Right renal pelvis (tissue), 4 donors: ENCODE results near the gene HEPHL1. TPM values are rescaled to one million over a fixed set of nuclear protein-coding genes. Genes with fewer than 3 reads are reported as not detected.
A peak's percentile ranks its signal among the peaks of the same experiment; 100 is the strongest.

Experiments used
- DNase-seq, 4 donors: peaks; one replicate each; pipeline ENCODE4 v3.0.0-alpha.2; 2013; ENCODE audit warnings: low read depth in 4 of 4, low spot score in 3 of 4, missing footprints in 1 of 4
- polyA plus RNA-seq, 4 donors: library from polyadenylated mRNA; unstranded; fragments of 120-200 nt; gene quantifications; one replicate each; pipeline ENCODE4 v1.2.1, GENCODE V29; 2013; ENCODE audit not compliant: insufficient read length in 4 of 4

Gene HEPHL1
- polyA plus RNA-seq, 4 donors, result 0.16 to 0.47 (median 0.20) TPM; not detected in 1

GRCh38 chr11:94023856-94024255, 2.7 kb downstream of the HEPHL1 start:
- no peak for DNase-seq

- no peak for DNase-seq
Measured at GRCh38 chr11:94024547-94024946, 3.4 kb downstream of the HEPHL1 start.

GRCh38 chr11:94025690-94026394, 4.7 kb downstream of the HEPHL1 start:
- DNase-seq, result peak in 3 of 4 donors; percentile 28 to 40 (median 30)

GRCh38 chr11:94027210-94027609, 6.1 kb downstream of the HEPHL1 start:
- no peak for DNase-seq

- no peak for DNase-seq
Measured at GRCh38 chr11:94028436-94028835, 7.3 kb downstream of the HEPHL1 start.

- DNase-seq, result no peak
Measured at GRCh38 chr11:94030059-94030458, 8.9 kb downstream of the HEPHL1 start.

GRCh38 chr11:94031625-94032024, 10.5 kb downstream of the HEPHL1 start:
- DNase-seq, result no peak

- DNase-seq, result no peak
Measured at GRCh38 chr11:94032066-94032465, 10.9 kb downstream of the HEPHL1 start.

GRCh38 chr11:94032725-94033124, 11.6 kb downstream of the HEPHL1 start:
- DNase-seq, result no peak

GRCh38 chr11:94034207-94034606, 13.1 kb downstream of the HEPHL1 start:
- no peak for DNase-seq

- DNase-seq, result no peak
Measured at GRCh38 chr11:94036096-94036495, 14.9 kb downstream of the HEPHL1 start.

- DNase-seq, result no peak
Measured at GRCh38 chr11:94043241-94043640, 22.1 kb downstream of the HEPHL1 start.

GRCh38 chr11:94046796-94047195, 25.6 kb downstream of the HEPHL1 start:
- DNase-seq, result no peak

GRCh38 chr11:94048032-94048709, 27.0 kb downstream of the HEPHL1 start:
- no peak for DNase-seq

GRCh38 chr11:94049351-94049750, 28.2 kb downstream of the HEPHL1 start:
- no peak for DNase-seq

GRCh38 chr11:94058630-94059029, 37.5 kb downstream of the HEPHL1 start:
- DNase-seq, result no peak

- no peak for DNase-seq
Measured at GRCh38 chr11:94059065-94059464, 37.9 kb downstream of the HEPHL1 start.

GRCh38 chr11:94060401-94060800, 39.2 kb downstream of the HEPHL1 start:
- DNase-seq, result no peak

GRCh38 chr11:94062360-94062759, 41.2 kb downstream of the HEPHL1 start:
- no peak for DNase-seq

GRCh38 chr11:94066901-94067429, 45.8 kb downstream of the HEPHL1 start:
- no peak for DNase-seq

- DNase-seq, result no peak
Measured at GRCh38 chr11:94068764-94069163, 47.6 kb downstream of the HEPHL1 start.
